GM18907 (cell line): Measurements from ENCODE around the gene RNF113A.
"Not testable (repeated sequence)": the region's sequence is repeated elsewhere in the genome, so short reads cannot be mapped to it uniquely, and the experiment has no call there.

ENCODE experiments used
- ATAC-seq: cut with Tn5 transposase; IDR thresholded peaks from one replicate; pipeline ENCODE4 v1.9.1; 2021; ENCODE audit warnings: mild to moderate bottlenecking, moderate library complexity; ENCODE audit not compliant: unreplicated experiment

The RNF113A gene

DNA sequence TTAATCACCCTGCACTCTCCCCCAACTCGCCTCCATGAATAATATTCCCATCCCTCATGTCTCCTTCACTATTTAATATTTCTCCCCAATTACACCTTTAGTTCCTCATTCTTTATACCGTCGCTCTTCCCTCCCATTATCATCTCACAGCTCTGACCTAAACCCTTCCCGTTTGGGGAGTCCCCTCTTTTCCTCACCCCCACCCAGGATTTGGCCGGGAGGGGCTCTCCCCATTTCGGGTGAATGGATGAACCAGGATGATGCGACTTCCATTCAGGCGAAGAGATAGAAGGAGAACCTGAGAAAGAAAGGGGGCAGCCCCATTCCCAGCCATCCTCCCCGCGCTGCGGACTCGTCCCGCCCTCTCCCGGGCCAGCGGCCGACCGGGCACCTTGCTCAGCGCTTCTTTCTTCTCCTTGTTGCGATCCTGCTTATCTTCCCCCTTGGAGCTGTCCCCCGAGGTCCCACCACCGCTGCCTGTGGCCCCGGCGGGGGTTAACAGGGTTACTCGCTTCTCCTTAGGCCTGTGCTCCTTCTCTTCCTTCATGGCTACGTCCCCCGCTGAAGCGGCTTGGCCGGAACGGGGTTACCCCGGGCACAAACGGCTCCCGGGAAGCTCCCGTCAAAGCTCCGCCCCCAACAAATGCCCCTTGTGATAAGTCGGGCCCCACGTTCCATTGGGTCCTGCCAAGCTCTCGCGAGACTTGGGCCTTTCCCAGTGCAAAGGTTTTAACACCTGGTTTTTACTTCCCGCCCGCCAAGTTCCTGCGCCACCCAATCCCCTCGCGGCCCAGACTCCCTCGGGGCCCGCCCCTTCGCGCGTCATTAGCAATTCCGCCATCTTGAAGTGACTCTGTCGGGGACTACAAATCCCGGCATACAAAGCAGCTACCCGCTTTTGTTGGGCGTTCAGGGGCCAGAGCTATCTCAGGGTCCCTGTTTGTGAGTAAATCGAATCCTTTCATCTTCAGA, 18.9 kb downstream of the RNF113A start, which contains the start of gene UPF3B:
UPF3B (minus strand) TSS at position 582 of the 972 bp plus-strand sequence; CDS start at position 547, 35 bp downstream.
- ATAC-seq: peak; percentile 97

DNA sequence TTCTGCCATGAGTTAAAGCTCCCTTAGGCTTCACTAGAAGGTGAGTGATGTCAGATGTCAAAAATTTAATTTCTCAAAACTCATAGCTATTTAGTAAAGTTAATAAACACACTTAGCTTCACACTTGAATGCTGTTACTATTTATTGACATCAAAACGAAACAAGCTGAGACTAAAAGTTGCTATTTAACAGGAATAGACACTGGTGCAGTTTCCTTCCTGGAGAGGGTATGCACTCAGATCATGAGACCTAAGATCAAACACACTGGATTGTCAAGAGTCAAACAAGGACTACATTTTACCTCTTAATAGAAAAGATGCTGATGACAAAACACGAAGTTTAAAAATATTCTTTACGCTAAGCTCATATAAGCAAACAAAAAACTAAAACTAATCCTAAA, 37.6 kb downstream of the RNF113A start:
- ATAC-seq: no peak

DNA sequence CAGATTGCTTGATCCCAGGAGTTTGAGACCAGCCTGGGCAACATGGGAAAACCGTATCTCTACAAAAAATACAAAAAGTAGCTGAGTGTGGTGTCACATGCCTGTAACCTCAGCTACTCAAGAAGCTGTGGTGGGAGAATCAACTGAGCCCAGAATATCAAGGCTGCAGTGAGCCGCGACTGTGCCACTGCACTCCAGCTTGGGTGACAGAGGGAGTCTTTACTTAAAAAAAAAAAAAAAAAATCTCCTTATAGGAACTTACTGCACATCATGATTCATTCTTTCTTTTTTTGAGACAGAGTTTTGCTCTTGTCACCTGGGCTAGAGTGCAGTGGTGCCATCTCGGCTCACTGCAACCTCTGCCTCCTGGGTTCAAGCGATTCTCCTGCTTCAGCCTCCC, 43.1 kb downstream of the RNF113A start:
- no peak for ATAC-seq

DNA sequence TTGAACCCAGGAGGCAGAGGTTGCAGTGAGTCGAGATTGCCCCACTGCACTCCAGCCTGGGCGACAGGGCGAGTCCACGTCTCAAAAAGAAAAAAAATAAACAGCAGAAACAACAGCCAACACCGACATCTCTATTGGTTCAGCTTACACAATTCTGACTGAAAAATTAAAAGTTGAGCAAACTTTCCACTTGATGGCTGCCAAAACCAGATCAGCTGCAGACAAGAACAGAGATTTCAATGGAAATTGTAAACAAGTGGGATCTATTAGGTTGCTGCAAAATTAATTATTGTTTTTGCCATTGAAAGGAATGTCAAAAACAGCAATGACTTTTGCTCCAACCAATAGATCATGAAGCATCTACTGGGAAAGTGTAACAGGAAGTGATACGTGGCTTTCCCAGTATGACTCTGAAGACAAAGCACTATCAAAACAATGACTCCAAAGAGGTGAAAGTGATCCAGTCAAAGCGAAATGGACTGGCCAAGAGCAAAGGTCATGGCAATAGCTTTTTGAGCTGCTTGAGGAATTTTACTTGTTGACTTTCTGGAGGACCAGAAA, 45.1 kb downstream of the RNF113A start:
- ATAC-seq: no peak

DNA sequence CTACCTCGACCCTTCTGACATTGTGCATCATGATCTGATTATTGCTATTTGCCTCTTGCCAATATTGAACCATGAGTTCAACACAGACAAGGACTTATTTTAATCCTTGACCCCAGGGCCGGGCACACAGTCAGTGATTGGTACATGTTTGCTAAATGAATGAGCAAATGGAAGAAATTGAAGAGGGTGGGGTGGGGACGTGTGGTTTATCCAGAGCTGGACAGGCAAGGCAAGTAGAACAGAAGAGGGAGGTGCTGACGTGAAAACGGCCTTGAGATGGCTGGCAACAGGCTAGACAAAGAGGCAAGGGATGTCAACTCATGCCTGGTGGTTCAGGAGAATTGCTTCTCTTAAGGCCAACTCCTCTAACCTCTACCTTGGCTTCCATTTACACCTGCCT, 47.3 kb downstream of the RNF113A start:
- ATAC-seq: not testable (repeated sequence)

DNA sequence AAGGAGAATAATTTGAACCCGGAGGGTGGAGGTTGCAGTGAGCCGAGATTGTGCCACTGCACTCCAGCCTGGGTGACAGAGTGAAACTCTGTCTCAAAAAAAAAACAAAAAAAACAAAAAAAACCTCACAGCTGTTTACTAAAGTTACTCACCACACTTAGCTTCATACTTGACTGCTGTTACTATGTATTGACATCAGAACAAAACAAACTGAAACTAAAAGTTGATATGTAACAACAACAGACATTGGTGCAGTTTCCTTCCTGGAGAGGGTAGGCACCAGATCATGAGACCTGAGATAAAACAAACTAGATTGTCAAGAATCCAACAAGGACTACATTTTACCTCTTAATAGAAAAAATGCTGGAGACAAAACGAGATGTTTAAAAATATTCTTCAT, 49.8 kb downstream of the RNF113A start:
- peak; percentile 98 for ATAC-seq
